PC-3 (cell line): ENCODE data around the gene FOXRED1.

Experiments used
- CTCF ChIP-seq: fragments of 300-600 bp; sonication (generic); conservative IDR thresholded peaks from 2 replicates; pipeline ENCODE4 v1.5.1; 2017; ENCODE audit warnings: antibody characterized with exemption, low read depth, mild to moderate bottlenecking, low read length
- EZH2phosphoT487 ChIP-seq: fragments of 300-600 bp; sonication (generic); IDR thresholded peaks from 2 replicates; pipeline ENCODE4 v1.6.1; 2018; ENCODE audit warnings: mild to moderate bottlenecking, antibody characterized with exemption, low read length, borderline replicate concordance

GRCh38 chr11:126313826-126314225, 44.9 kb downstream of the FOXRED1 start:
- no peak for TF ChIP-seq CTCF
- no peak for TF ChIP-seq EZH2phosphoT487
